Measurements from ENCODE around the gene TTC28.

DNA sequence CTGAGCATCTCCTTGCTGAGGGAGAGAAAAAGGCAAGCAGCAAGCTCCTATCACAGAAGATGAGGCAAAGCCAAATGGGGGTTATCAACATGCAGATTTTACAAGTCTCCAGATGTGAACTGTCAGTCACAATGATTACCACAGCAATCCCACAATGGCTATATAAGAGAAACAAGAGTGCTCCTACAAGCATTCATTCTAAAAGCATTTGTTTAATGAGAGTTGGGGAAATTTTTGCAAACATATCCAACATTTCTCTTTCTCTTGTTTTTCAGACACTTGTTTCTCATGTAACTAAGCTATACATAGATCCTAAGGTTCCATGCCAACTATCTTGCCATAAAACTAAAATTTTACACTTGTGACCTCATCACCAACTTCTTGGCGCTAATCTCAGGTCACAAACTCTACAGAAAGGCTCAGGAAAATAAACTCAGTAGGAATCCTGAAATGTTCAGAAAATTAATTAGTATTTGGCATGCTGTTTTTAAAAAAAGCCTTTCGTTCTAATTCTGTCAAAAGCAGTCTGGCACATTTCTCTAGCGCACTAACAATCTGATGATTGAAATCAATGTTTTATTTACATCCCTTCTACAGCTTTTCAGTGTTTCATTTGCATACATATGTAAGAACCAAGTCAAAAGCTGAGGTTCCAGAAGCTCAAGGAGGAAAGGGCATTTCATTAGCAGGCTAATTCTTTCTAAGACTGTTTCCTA, 199.5 kb downstream of the TTC28 start:
- TF ChIP-seq, protein P1, sequence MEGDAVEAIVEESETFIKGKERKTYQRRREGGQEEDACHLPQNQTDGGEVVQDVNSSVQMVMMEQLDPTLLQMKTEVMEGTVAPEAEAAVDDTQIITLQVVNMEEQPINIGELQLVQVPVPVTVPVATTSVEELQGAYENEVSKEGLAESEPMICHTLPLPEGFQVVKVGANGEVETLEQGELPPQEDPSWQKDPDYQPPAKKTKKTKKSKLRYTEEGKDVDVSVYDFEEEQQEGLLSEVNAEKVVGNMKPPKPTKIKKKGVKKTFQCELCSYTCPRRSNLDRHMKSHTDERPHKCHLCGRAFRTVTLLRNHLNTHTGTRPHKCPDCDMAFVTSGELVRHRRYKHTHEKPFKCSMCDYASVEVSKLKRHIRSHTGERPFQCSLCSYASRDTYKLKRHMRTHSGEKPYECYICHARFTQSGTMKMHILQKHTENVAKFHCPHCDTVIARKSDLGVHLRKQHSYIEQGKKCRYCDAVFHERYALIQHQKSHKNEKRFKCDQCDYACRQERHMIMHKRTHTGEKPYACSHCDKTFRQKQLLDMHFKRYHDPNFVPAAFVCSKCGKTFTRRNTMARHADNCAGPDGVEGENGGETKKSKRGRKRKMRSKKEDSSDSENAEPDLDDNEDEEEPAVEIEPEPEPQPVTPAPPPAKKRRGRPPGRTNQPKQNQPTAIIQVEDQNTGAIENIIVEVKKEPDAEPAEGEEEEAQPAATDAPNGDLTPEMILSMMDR (conservative IDR thresholded peaks at IDR 0.05; ENCODE audit: low read length) = no peak
- no peak for TF ChIP-seq EZH2phosphoT487 (IDR thresholded peaks at IDR 0.05; ENCODE audit: borderline replicate concordance)

Measured in Loucy (cell line).